HepG2 (cell line): ENCODE measurements around the gene ZC3H18. TPM values are rescaled to one million over a fixed set of nuclear protein-coding genes. Genes with fewer than 3 reads are reported as not detected.

Source experiments
- AKAP8 ChIP-seq: sonication (generic); formaldehyde crosslinking; IDR thresholded peaks from 2 replicates; pipeline ENCODE4 v1.5.1; 2020; ENCODE audit warnings: mild to moderate bottlenecking, missing genetic modification reagents
- ARNT2 ChIP-seq: sonication (generic); formaldehyde crosslinking; IDR thresholded peaks from 2 replicates; pipeline ENCODE4 v1.8.0; 2022; ENCODE audit warnings: mild to moderate bottlenecking, low read depth, missing genetic modification reagents, moderate library complexity
- ASH2L ChIP-seq: fragments of 300-600, 200-600 bp; sonication (generic); IDR thresholded peaks from 2 replicates; pipeline ENCODE4 v1.7.0; 2017; ENCODE audit warnings: low read depth, mild to moderate bottlenecking, moderate library complexity, mixed read lengths, low read length; ENCODE audit not compliant: insufficient read length
- ATF7 ChIP-seq, 2 experiments: fragments of 450-650 bp in 1 of 2; sonication (generic) in 1 of 2; formaldehyde crosslinking in 1 of 2; IDR thresholded peaks; 2 replicates each; pipeline versions ENCODE4 v1.4.0 to v1.6.1; 2016 to 2020; ENCODE audit warnings: antibody characterized with exemption in 1 of 2, mild to moderate bottlenecking in 1 of 2, missing genetic modification reagents in 1 of 2
- GZF1 ChIP-seq: sonication (generic); formaldehyde crosslinking; IDR thresholded peaks from 2 replicates; pipeline ENCODE4 v1.5.1; 2020; ENCODE audit warnings: mild to moderate bottlenecking, missing genetic modification reagents
- NCOR1 ChIP-seq: fragments of 200-600 bp; sonication (generic); IDR thresholded peaks from 2 replicates; pipeline ENCODE4 v1.7.0; 2017; ENCODE audit warnings: antibody characterized with exemption, low read length, borderline replicate concordance
- PAF1 ChIP-seq: IDR thresholded peaks from 2 replicates; pipeline ENCODE4 v1.6.1; 2016; ENCODE audit warnings: missing genetic modification reagents, missing compliant biosample characterization
- POLR2AphosphoS2 ChIP-seq: IDR thresholded peaks from 2 replicates; pipeline ENCODE4 v1.6.1; 2011; ENCODE audit warnings: low read depth, low read length, improper control_type of control experiment
- SP5 ChIP-seq: IDR thresholded peaks from 2 replicates; pipeline ENCODE4 v1.6.1; 2016; ENCODE audit warnings: low read depth, borderline replicate concordance
- THAP9 ChIP-seq: sonication (generic); formaldehyde crosslinking; IDR thresholded peaks from 2 replicates; pipeline ENCODE4; 2020; ENCODE audit warnings: missing genetic modification reagents, mild to moderate bottlenecking, borderline replicate concordance
- ZFP41 ChIP-seq: sonication (generic); formaldehyde crosslinking; IDR thresholded peaks from 2 replicates; pipeline ENCODE4 v1.4.0; 2020; ENCODE audit warnings: mild to moderate bottlenecking, missing genetic modification reagents, borderline replicate concordance
- ZNF20 ChIP-seq: sonication (generic); formaldehyde crosslinking; IDR thresholded peaks from 2 replicates; pipeline ENCODE4 v1.4.0; 2020; ENCODE audit warnings: mild to moderate bottlenecking, moderate library complexity, missing genetic modification reagents
- ZNF260 ChIP-seq: sonication (generic); formaldehyde crosslinking; IDR thresholded peaks from 2 replicates; pipeline ENCODE4 v1.4.0; 2020; ENCODE audit warnings: missing genetic modification reagents, low read depth, mild to moderate bottlenecking, borderline replicate concordance
- polyA plus RNA-seq, 8 experiments: library from polyadenylated mRNA; depleted of rRNA in 3 of 8; stranded (reverse) in 7 of 8; unstranded in 1 of 8; fragments of >200 nt; fragmentation: Illumina TruSeq in 4 of 8; extraction: Trizol in 4 of 8; gene quantifications; 2 replicates each; pipeline versions ENCODE4 v1.2.1 to v1.2.3, GENCODE V29; 2011 to 2016; ENCODE audit warnings: low read depth in 4 of 8, missing spikeins in 1 of 8, mixed read lengths in 1 of 8; ENCODE audit not compliant: insufficient read depth in 1 of 8
- total RNA-seq, 5 experiments: library from RNA; depleted of rRNA; stranded (reverse); fragments of >200 nt; fragmentation: Illumina TruSeq; extraction: Trizol; gene quantifications; 2 replicates each; pipeline ENCODE4 v1.2.3, GENCODE V29; 2016; ENCODE audit warnings: low read depth in 1 of 5
- TF ChIP-seq, protein P1 (sequence below): sonication (generic); formaldehyde crosslinking; IDR thresholded peaks from 2 replicates; pipeline ENCODE4 v1.5.0; 2020; ENCODE audit warnings: mild to moderate bottlenecking, missing genetic modification reagents, borderline replicate concordance
- TF ChIP-seq, protein P2 (sequence below): sonication (generic); formaldehyde crosslinking; conservative IDR thresholded peaks from 2 replicates; pipeline ENCODE4 v1.4.0; 2020; ENCODE audit warnings: mild to moderate bottlenecking, missing genetic modification reagents, moderate library complexity

The ZC3H18 gene
- total and polyA plus RNA-seq, 2 of the 13 experiments (the other 11 are each of a cell fraction or from before 2014, with no cell fraction given) = 11.2 to 27.4 TPM

DNA sequence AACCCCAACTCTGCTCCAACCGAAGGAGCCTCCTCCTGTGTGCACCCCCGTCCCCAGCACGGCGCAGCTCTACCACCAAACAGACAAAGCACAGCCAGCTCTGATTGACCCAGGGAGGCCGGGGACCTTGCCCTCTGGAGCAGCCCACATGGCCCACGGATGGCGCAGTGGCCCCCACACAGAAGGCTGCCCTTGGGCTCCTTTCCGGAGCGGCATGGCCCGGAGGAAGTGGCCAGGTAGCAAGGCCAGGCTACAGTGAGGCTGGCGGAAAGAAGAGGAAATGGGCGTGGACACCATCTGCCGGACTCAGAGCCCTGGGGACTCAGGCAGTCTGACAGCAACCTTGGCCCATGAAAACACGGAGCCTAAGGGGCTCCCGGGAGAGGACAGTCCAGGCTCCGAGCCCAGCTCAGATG lies 19.9 kb upstream of the ZC3H18 start (continued):
- TF ChIP-seq, protein P1, sequence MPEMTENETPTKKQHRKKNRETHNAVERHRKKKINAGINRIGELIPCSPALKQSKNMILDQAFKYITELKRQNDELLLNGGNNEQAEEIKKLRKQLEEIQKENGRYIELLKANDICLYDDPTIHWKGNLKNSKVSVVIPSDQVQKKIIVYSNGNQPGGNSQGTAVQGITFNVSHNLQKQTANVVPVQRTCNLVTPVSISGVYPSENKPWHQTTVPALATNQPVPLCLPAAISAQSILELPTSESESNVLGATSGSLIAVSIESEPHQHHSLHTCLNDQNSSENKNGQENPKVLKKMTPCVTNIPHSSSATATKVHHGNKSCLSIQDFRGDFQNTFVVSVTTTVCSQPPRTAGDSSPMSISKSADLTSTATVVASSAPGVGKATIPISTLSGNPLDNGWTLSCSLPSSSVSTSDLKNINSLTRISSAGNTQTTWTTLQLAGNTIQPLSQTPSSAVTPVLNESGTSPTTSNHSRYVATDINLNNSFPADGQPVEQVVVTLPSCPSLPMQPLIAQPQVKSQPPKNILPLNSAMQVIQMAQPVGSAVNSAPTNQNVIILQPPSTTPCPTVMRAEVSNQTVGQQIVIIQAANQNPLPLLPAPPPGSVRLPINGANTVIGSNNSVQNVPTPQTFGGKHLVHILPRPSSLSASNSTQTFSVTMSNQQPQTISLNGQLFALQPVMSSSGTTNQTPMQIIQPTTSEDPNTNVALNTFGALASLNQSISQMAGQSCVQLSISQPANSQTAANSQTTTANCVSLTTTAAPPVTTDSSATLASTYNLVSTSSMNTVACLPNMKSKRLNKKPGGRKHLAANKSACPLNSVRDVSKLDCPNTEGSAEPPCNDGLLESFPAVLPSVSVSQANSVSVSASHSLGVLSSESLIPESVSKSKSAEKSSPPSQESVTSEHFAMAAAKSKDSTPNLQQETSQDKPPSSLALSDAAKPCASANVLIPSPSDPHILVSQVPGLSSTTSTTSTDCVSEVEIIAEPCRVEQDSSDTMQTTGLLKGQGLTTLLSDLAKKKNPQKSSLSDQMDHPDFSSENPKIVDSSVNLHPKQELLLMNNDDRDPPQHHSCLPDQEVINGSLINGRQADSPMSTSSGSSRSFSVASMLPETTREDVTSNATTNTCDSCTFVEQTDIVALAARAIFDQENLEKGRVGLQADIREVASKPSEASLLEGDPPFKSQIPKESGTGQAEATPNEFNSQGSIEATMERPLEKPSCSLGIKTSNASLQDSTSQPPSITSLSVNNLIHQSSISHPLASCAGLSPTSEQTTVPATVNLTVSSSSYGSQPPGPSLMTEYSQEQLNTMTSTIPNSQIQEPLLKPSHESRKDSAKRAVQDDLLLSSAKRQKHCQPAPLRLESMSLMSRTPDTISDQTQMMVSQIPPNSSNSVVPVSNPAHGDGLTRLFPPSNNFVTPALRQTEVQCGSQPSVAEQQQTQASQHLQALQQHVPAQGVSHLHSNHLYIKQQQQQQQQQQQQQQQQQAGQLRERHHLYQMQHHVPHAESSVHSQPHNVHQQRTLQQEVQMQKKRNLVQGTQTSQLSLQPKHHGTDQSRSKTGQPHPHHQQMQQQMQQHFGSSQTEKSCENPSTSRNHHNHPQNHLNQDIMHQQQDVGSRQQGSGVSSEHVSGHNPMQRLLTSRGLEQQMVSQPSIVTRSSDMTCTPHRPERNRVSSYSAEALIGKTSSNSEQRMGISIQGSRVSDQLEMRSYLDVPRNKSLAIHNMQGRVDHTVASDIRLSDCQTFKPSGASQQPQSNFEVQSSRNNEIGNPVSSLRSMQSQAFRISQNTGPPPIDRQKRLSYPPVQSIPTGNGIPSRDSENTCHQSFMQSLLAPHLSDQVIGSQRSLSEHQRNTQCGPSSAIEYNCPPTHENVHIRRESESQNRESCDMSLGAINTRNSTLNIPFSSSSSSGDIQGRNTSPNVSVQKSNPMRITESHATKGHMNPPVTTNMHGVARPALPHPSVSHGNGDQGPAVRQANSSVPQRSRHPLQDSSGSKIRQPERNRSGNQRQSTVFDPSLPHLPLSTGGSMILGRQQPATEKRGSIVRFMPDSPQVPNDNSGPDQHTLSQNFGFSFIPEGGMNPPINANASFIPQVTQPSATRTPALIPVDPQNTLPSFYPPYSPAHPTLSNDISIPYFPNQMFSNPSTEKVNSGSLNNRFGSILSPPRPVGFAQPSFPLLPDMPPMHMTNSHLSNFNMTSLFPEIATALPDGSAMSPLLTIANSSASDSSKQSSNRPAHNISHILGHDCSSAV (CRISPR knock-in tag) = no peak
- TF ChIP-seq THAP9 (CRISPR knock-in tag) (peak; percentile 47; the same call in 1 of the 2 replicates), GZF1 (no peak), ZFP41 (CRISPR knock-in tag) (no peak), ATF7 (IDR thresholded peaks at IDR 0.05) (no peak), ATF7 (CRISPR knock-in tag; IDR thresholded peaks at IDR 0.05) (no peak), ARNT2 (CRISPR knock-in tag) (peak; percentile 48; the same call in 1 of the 2 replicates), ZNF260 (CRISPR knock-in tag) (no peak), PAF1 (CRISPR knock-in tag) (no peak), POLR2AphosphoS2 (no peak), ASH2L (no peak), AKAP8 (no peak), SP5 (CRISPR knock-in tag) (peak; percentile 55; the same call in 1 of the 2 replicates), NCOR1 (no peak), ZNF20 (CRISPR knock-in tag) (no peak)
- TF ChIP-seq, protein P2, sequence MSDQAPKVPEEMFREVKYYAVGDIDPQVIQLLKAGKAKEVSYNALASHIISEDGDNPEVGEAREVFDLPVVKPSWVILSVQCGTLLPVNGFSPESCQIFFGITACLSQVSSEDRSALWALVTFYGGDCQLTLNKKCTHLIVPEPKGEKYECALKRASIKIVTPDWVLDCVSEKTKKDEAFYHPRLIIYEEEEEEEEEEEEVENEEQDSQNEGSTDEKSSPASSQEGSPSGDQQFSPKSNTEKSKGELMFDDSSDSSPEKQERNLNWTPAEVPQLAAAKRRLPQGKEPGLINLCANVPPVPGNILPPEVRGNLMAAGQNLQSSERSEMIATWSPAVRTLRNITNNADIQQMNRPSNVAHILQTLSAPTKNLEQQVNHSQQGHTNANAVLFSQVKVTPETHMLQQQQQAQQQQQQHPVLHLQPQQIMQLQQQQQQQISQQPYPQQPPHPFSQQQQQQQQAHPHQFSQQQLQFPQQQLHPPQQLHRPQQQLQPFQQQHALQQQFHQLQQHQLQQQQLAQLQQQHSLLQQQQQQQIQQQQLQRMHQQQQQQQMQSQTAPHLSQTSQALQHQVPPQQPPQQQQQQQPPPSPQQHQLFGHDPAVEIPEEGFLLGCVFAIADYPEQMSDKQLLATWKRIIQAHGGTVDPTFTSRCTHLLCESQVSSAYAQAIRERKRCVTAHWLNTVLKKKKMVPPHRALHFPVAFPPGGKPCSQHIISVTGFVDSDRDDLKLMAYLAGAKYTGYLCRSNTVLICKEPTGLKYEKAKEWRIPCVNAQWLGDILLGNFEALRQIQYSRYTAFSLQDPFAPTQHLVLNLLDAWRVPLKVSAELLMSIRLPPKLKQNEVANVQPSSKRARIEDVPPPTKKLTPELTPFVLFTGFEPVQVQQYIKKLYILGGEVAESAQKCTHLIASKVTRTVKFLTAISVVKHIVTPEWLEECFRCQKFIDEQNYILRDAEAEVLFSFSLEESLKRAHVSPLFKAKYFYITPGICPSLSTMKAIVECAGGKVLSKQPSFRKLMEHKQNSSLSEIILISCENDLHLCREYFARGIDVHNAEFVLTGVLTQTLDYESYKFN = peak; percentile 77
